A549 (cell line): Measurements from ENCODE around the gene SLC17A8. TPM values are rescaled to one million over a fixed set of nuclear protein-coding genes. Genes with fewer than 3 reads are reported as not detected.

Experiments used
- ATAC-seq, 2 experiments: fragments of 200-7000 bp in 1 of 2; fragments of >200 bp in 1 of 2; cut with Nextera tagmentation in 1 of 2; cut with Tn5 transposase in 1 of 2; 3 replicates each; pipeline versions ENCODE4 v1.8.0 to v1.9.1; 2018 to 2020; ENCODE audit warnings: mild to moderate bottlenecking in 1 of 2, moderate library complexity in 1 of 2
- CTCF ChIA-PET: fragments of 300-600 bp; sonication (Branson Sonifier 250); formaldehyde crosslinking; extraction: SDS; loops from one replicate; lab custom pipeline; 2021; ENCODE audit warnings: antibody characterized with exemption, inconsistent platforms; lab: Yijun Ruan, JAX
- POLR2A ChIA-PET: fragments of 350-600 bp; formaldehyde crosslinking; extraction: SDS; loops from one replicate; lab custom pipeline; 2021; ENCODE audit warnings: antibody characterized with exemption, inconsistent platforms; lab: Yijun Ruan, JAX
- DNase-seq, 2 experiments: peaks; one replicate each; pipeline versions ENCODE4 v3.0.0 to v3.0.0-alpha.2; 2011 to 2016; ENCODE audit warnings: low read depth in 1 of 2, low spot score in 1 of 2
- FAIRE-seq: peaks from 2 replicates; lab custom pipeline; 2011; peaks lifted over from hg19 to GRCh38; lab: Jason Lieb, UNC
- H3K27ac ChIP-seq, 2 experiments: fragments of >200 bp; sonication (Bioruptor Twin); formaldehyde crosslinking; 3 replicates each; pipeline ENCODE4 v1.5.1; 2016 to 2017
- H3K4me1 ChIP-seq: fragments of >200 bp; sonication (Bioruptor Twin); formaldehyde crosslinking; 3 replicates; pipeline ENCODE4 v1.6.1; 2016
- H3K4me2 ChIP-seq: fragments of >200 bp; sonication (Bioruptor Twin); formaldehyde crosslinking; 3 replicates; pipeline ENCODE4 v1.6.1; 2016
- H3K4me3 ChIP-seq: fragments of >200 bp; sonication (Bioruptor Twin); formaldehyde crosslinking; 3 replicates; pipeline ENCODE4 v1.5.1; 2016
- H3K9me3 ChIP-seq: fragments of >200 bp; sonication (Bioruptor Twin); formaldehyde crosslinking; 3 replicates; pipeline ENCODE4 v1.6.1; 2016
- BHLHE40 ChIP-seq: IDR thresholded peaks from 2 replicates; pipeline ENCODE4 v1.6.1; 2012; ENCODE audit warnings: low read depth, low read length, inconsistent platforms
- CBX2 ChIP-seq: fragments of 200-600 bp; sonication (generic); IDR thresholded peaks from 2 replicates; pipeline ENCODE4 v1.6.1; 2016; ENCODE audit warnings: low read depth, mild to moderate bottlenecking, borderline replicate concordance
- CBX8 ChIP-seq: fragments of 200-600 bp; sonication (generic); IDR thresholded peaks from 2 replicates; pipeline ENCODE4 v1.6.1; 2016
- CHD2 ChIP-seq: fragments of 150-350 bp; IDR thresholded peaks from 2 replicates; pipeline ENCODE4 v1.6.1; 2014; ENCODE audit warnings: low read length; ENCODE audit not compliant: partially characterized antibody
- CTCF ChIP-seq: fragments of >200 bp; sonication (Bioruptor Twin); formaldehyde crosslinking; IDR thresholded peaks from 3 replicates; pipeline ENCODE4 v1.5.1; 2016
- EHF ChIP-seq: fragments of 250-450 bp; sonication (Bioruptor Pico); IDR thresholded peaks from 2 replicates; pipeline ENCODE4 v1.5.0; 2020; ENCODE audit warnings: mild to moderate bottlenecking
- EHMT2 ChIP-seq: fragments of 200-600 bp; sonication (generic); IDR thresholded peaks from 2 replicates; pipeline ENCODE4 v1.6.1; 2016; ENCODE audit warnings: antibody characterized with exemption, low read depth, mild to moderate bottlenecking, moderate library complexity
- EP300 ChIP-seq, 2 experiments: fragments of >200 bp; sonication (Bioruptor Twin); formaldehyde crosslinking; IDR thresholded peaks; 2 replicates in 1 of 2; 3 replicates in 1 of 2; pipeline ENCODE4 v1.6.1; 2016 to 2017
- FOSB ChIP-seq: fragments of 250-450 bp; sonication (Bioruptor Pico); IDR thresholded peaks from 2 replicates; pipeline ENCODE4 v1.5.0; 2020; ENCODE audit warnings: mild to moderate bottlenecking, moderate library complexity
- FOSL2 ChIP-seq, 2 experiments: fragments of 450-650 bp in 1 of 2; fragments of >200 bp in 1 of 2; sonication (Bioruptor Twin) in 1 of 2; formaldehyde crosslinking; IDR thresholded peaks; 2 replicates each; pipeline versions ENCODE4 v1.5.0 to v1.6.1; 2016 to 2020; ENCODE audit warnings: mild to moderate bottlenecking in 1 of 2, moderate library complexity in 1 of 2
- HDAC2 ChIP-seq: fragments of 200-600 bp; sonication (generic); IDR thresholded peaks from 2 replicates; pipeline ENCODE4 v1.6.1; 2016
- HEYL ChIP-seq: fragments of 250-450 bp; sonication (Bioruptor Pico); IDR thresholded peaks from 2 replicates; pipeline ENCODE4 v1.8.0; 2021; ENCODE audit warnings: mild to moderate bottlenecking, moderate library complexity
- HOXB13 ChIP-seq: fragments of 250-450 bp; sonication (Bioruptor Pico); IDR thresholded peaks from 2 replicates; pipeline ENCODE4 v1.5.0; 2020; ENCODE audit warnings: low read depth, mild to moderate bottlenecking, moderate library complexity
- HOXB5 ChIP-seq: fragments of 250-450 bp; sonication (Bioruptor Pico); IDR thresholded peaks from 2 replicates; pipeline ENCODE4 v1.5.0; 2020; ENCODE audit warnings: mild to moderate bottlenecking, moderate library complexity
- JUN ChIP-seq, 2 experiments: fragments of >200 bp; sonication (Bioruptor Twin); formaldehyde crosslinking; IDR thresholded peaks; 2 replicates in 1 of 2; 3 replicates in 1 of 2; pipeline ENCODE4 v1.6.1; 2016 to 2017
- KDM1A ChIP-seq: fragments of 200-600 bp; sonication (generic); IDR thresholded peaks from 2 replicates; pipeline ENCODE4 v1.6.1; 2016; ENCODE audit warnings: low read depth, mild to moderate bottlenecking
- KDM5A ChIP-seq: fragments of 200-600 bp; sonication (generic); IDR thresholded peaks from 2 replicates; pipeline ENCODE4 v1.6.1; 2016; ENCODE audit warnings: antibody characterized with exemption, mild to moderate bottlenecking
- MYC ChIP-seq: IDR thresholded peaks from 2 replicates; pipeline ENCODE4 v1.6.1; 2012; ENCODE audit warnings: mild to moderate bottlenecking, inconsistent platforms, low read length, improper control_type of control experiment, borderline replicate concordance
- NR3C1 ChIP-seq: fragments of >200 bp; sonication (Bioruptor Twin); formaldehyde crosslinking; IDR thresholded peaks from 3 replicates; pipeline ENCODE4 v1.6.1; 2017
- PBX3 ChIP-seq: IDR thresholded peaks from 2 replicates; pipeline ENCODE4 v1.6.1; 2012
- POLR2A ChIP-seq: IDR thresholded peaks from 2 replicates; pipeline ENCODE4 v1.6.1; 2012; ENCODE audit warnings: mild to moderate bottlenecking, low read length
- RAD21 ChIP-seq, 2 experiments: fragments of >200 bp in 1 of 2; sonication (Bioruptor Twin) in 1 of 2; formaldehyde crosslinking in 1 of 2; IDR thresholded peaks in 1 of 2; conservative IDR thresholded peaks in 1 of 2; 2 replicates in 1 of 2; 3 replicates in 1 of 2; pipeline ENCODE4 v1.6.1; 2012 to 2018; ENCODE audit warnings: inconsistent platforms in 1 of 2
- REST ChIP-seq: fragments of 200-600 bp; sonication (generic); IDR thresholded peaks from 2 replicates; pipeline ENCODE4 v1.6.1; 2016; ENCODE audit warnings: antibody characterized with exemption, mild to moderate bottlenecking, moderate library complexity
- SMC3 ChIP-seq: fragments of >200 bp; sonication (Bioruptor Twin); formaldehyde crosslinking; IDR thresholded peaks from 3 replicates; pipeline ENCODE4 v1.6.1; 2018; ENCODE audit warnings: inconsistent platforms
- USF2 ChIP-seq: fragments of 450-650 bp; IDR thresholded peaks from 2 replicates; pipeline ENCODE4 v1.6.1; 2014; ENCODE audit warnings: antibody characterized with exemption
- ZFP36 ChIP-seq: fragments of 450-650 bp; IDR thresholded peaks from 2 replicates; pipeline ENCODE4 v1.6.1; 2014; ENCODE audit warnings: borderline replicate concordance; ENCODE audit not compliant: partially characterized antibody
- ZSCAN20 ChIP-seq: fragments of 250-450 bp; sonication (Bioruptor Pico); IDR thresholded peaks from 2 replicates; pipeline ENCODE4 v1.8.0; 2022; ENCODE audit warnings: mild to moderate bottlenecking, moderate library complexity
- WGBS: methylation state at CpG from one replicate; pipeline ENCODE4 v1.1.6; 2017; ENCODE audit errors: missing lambda C conversion rate; 5-methylcytosine and 5-hydroxymethylcytosine counted together
- polyA plus RNA-seq, 4 experiments: library from polyadenylated mRNA; depleted of rRNA in 3 of 4; stranded (reverse); fragments of >200 nt; fragmentation: RNase III in 1 of 4; extraction: RNeasy Plus Mini Kit Qiagen cat#74134 plus additional on column Dnase treatment in 1 of 4; gene quantifications; 2 replicates in 3 of 4; 3 replicates in 1 of 4; pipeline ENCODE4 v1.2.3, GENCODE V29; 2011 to 2017

SLC17A8 gene
- polyA plus RNA-seq, 2 of the 4 experiments (the other 2 are of a cell fraction), result 0.03 to 0.04 TPM

- no peak for TF ChIP-seq CTCF
Measured at GRCh38 chr12:100458191-100458590, 101.3 kb downstream of the SLC17A8 start (continued).

- Histone ChIP-seq H3K4me3 (no peak overlapping the region), H3K27ac (no peak overlapping the region), H3K4me1 (0 out of 3 replicates have a peak, but pooled peaks cover 3% of the 10 kb centered on the region), H3K9me3 (no peaks in the 10 kb centered on the region), H3K4me2 (no peak overlapping the region)
- FAIRE-seq (no peak), ATAC-seq (no peak), DNase-seq (no peak)
- TF ChIP-seq KDM5A (no peak), FOSB (no peak), EHF (CRISPR knock-in tag) (no peak), EHMT2 (no peak), MYC (no peak), PBX3 (no peak), CBX2 (no peak)
- ChIA-PET POLR2A (interaction anchor here (0.6 to 1.2 kb wide), 2 partner anchors 9 to 1830 kb away, joined by 3 to 4 read pairs; no protein-coding TSS in a partner anchor), CTCF (interaction anchor here (1.4 kb wide), 1 partner anchor 24 kb away, joined by 3 read pairs; no protein-coding TSS in a partner anchor)
- 87% methylated on average over 3 of the region's 3 CpGs for WGBS
Measured at GRCh38 chr12:100460702-100461101, 103.8 kb downstream of the SLC17A8 start.

- no peak for TF ChIP-seq JUN (IDR thresholded peaks at IDR 0.05)
- TF ChIP-seq SMC3, result no peak
- no peak for TF ChIP-seq EP300 (IDR thresholded peaks at IDR 0.05)
- TF ChIP-seq ZFP36, result no peak
- TF ChIP-seq FOSL2 (IDR thresholded peaks at IDR 0.05), result no peak
- no peak for TF ChIP-seq FOSL2 (CRISPR knock-in tag; IDR thresholded peaks at IDR 0.05)
- TF ChIP-seq HEYL, result no peak
- no peak for TF ChIP-seq USF2
- no peak for TF ChIP-seq ZSCAN20 (CRISPR knock-in tag)
- no peak for TF ChIP-seq HDAC2
- WGBS, result 71% methylated on average over 1 of the region's 1 CpG
- Histone ChIP-seq H3K9me3 (no peaks in the 10 kb centered on the region), H3K4me2 (no peak overlapping the region), H3K4me1 (0 out of 3 replicates have a peak, but pooled peaks cover 3% of the 10 kb centered on the region), H3K4me3 (no peak overlapping the region), H3K27ac (no peak overlapping the region)
- no peak for ATAC-seq
- ChIA-PET CTCF (interaction anchor here (0.9 to 1.4 kb wide), 2 partner anchors 8 to 24 kb away, joined by 3 read pairs; no protein-coding TSS in a partner anchor), POLR2A (interaction anchor here (0.6 to 1.2 kb wide), 2 partner anchors 9 to 1831 kb away, joined by 3 to 4 read pairs; no protein-coding TSS in a partner anchor)
- no peak for FAIRE-seq
- DNase-seq, result no peak
Measured at GRCh38 chr12:100461330-100461973, 104.6 kb downstream of the SLC17A8 start.

GRCh38 chr12:100463661-100464060, 106.8 kb downstream of the SLC17A8 start:
- H3K4me1 ChIP-seq, result 0 out of 3 replicates have a peak, but pooled peaks cover 3% of the 10 kb centered on the region
- no peaks in the 10 kb centered on the region for H3K9me3 ChIP-seq
- H3K4me2 ChIP-seq, result no peak overlapping the region
- no peak overlapping the region for H3K4me3 ChIP-seq
- CTCF ChIA-PET, result no interaction called here
- POLR2A ChIA-PET, result no interaction called here
- ATAC-seq, result no peak
- H3K27ac ChIP-seq, result no peak overlapping the region
- WGBS, result 68% methylated on average over 1 of the region's 1 CpG
- FAIRE-seq, result no peak
- DNase-seq, result no peak
- TF ChIP-seq EHF (CRISPR knock-in tag) (no peak), POLR2A (no peak), KDM1A (no peak), REST (no peak), HOXB5 (CRISPR knock-in tag) (no peak), BHLHE40 (no peak), RAD21 (conservative IDR thresholded peaks at IDR 0.05 in 1 of 2, IDR thresholded peaks at IDR 0.05 in 1 of 2) (no peak), CBX8 (no peak), CHD2 (no peak), HOXB13 (CRISPR knock-in tag) (no peak), JUN (IDR thresholded peaks at IDR 0.05) (no peak), NR3C1 (no peak)
